B cell (primary cell): ENCODE results near the gene ECE1. TPM values are rescaled to one million over a fixed set of nuclear protein-coding genes. Genes with fewer than 3 reads are reported as not detected.
A peak's percentile ranks its signal among the peaks of the same experiment; 100 is the strongest.

Experiments
- ATAC-seq: fragments of 200-7000 bp; cut with Tn5 transposase; one replicate; pipeline ENCODE4 v1.10.0; 2021; ENCODE audit warnings: low read depth, mild to moderate bottlenecking, moderate number of reproducible peaks, moderate library complexity
- CTCF ChIA-PET: fragments of 350-600 bp; sonication (Branson Sonifier 250); formaldehyde crosslinking; loops from one replicate; lab custom pipeline; 2021; ENCODE audit warnings: antibody characterized with exemption, inconsistent platforms; lab: Charles Lee
- POLR2A ChIA-PET: fragments of 350-600 bp; sonication (Branson Sonifier 250); formaldehyde crosslinking; loops from one replicate; lab custom pipeline; 2021; ENCODE audit warnings: antibody characterized with exemption; lab: Charles Lee
- DNase-seq: peaks from one replicate; pipeline ENCODE4 v3.0.0; 2013
- H2AFZ ChIP-seq: 2 replicates; pipeline ENCODE4 v1.6.1; 2012; ENCODE audit warnings: mild to moderate bottlenecking, low read depth, low read length; ENCODE audit not compliant: insufficient read depth, poor library complexity, severe bottlenecking
- H3K27ac ChIP-seq, 2 donors: 1 replicate in 1 of 2; 2 replicates in 1 of 2; pipeline ENCODE4 v1.5.1; 2012 to 2013; ENCODE audit warnings: low read length in 2 of 2, mild to moderate bottlenecking in 2 of 2, moderate library complexity in 1 of 2
- H3K27me3 ChIP-seq, 4 experiments: fragments of 200-600 bp in 1 of 4; sonication (generic) in 1 of 4; replicated peaks in 1 of 4; 1 replicate in 2 of 4; 2 replicates in 2 of 4; pipeline versions ENCODE4 v1.6.1 to v1.7.0; 2013 to 2016; ENCODE audit warnings: low read length in 3 of 4, mild to moderate bottlenecking in 2 of 4, mixed read lengths in 1 of 4, moderate library complexity in 1 of 4; ENCODE audit not compliant: insufficient read depth in 4 of 4, control insufficient read depth in 3 of 4; ENCODE audit errors: control extremely low read depth in 1 of 4
- H3K36me3 ChIP-seq, 2 experiments: replicated peaks in 1 of 2; 1 replicate in 1 of 2; 2 replicates in 1 of 2; pipeline versions ENCODE4 v1.6.1 to v1.7.1; 2013; ENCODE audit warnings: low read length in 1 of 2; ENCODE audit not compliant: insufficient read depth in 2 of 2, control insufficient read depth in 1 of 2; ENCODE audit errors: control extremely low read depth in 1 of 2, extremely low read depth in 1 of 2
- H3K4me1 ChIP-seq, 2 donors: fragments of 200-600 bp in 1 of 2; sonication (generic) in 1 of 2; 1 replicate in 1 of 2; 2 replicates in 1 of 2; pipeline versions ENCODE4 v1.5.1 to v1.6.1; 2013 to 2017; ENCODE audit warnings: low read length in 2 of 2; ENCODE audit not compliant: control insufficient read depth in 2 of 2, insufficient read depth in 2 of 2
- H3K4me2 ChIP-seq: replicated peaks from 2 replicates; pipeline ENCODE3; 2012; ENCODE audit warnings: mild to moderate bottlenecking, low read depth, low read length; ENCODE audit not compliant: poor library complexity, severe bottlenecking
- H3K4me3 ChIP-seq, 5 experiments: fragments of 200-600 bp in 1 of 5; sonication (generic) in 1 of 5; 1 replicate in 3 of 5; 2 replicates in 2 of 5; pipeline versions ENCODE4 v1.5.1 to v1.7.0; 2011 to 2016; ENCODE audit warnings: low read length in 4 of 5, mild to moderate bottlenecking in 4 of 5, low read depth in 2 of 5, control low read depth in 1 of 5, moderate library complexity in 1 of 5; ENCODE audit not compliant: insufficient read depth in 1 of 5; ENCODE audit errors: control extremely low read depth in 1 of 5, extremely low read depth in 1 of 5
- H3K79me2 ChIP-seq: fragments of 200-600 bp; sonication (generic); one replicate; pipeline ENCODE4 v1.6.0; 2016; ENCODE audit warnings: low read length; ENCODE audit not compliant: control insufficient read depth, insufficient read depth
- H3K9ac ChIP-seq: fragments of 200-600 bp; sonication (generic); 2 replicates; pipeline ENCODE4 v1.6.1; 2017; ENCODE audit warnings: mild to moderate bottlenecking, low read length, moderate library complexity
- H3K9me3 ChIP-seq, 3 donors: one replicate each; pipeline versions ENCODE4 v1.6.1 to v1.7.1; 2013; ENCODE audit warnings: low read length in 2 of 3; ENCODE audit not compliant: control insufficient read depth in 2 of 3, insufficient read depth in 1 of 3; ENCODE audit errors: control extremely low read depth in 1 of 3
- H4K20me1 ChIP-seq: 2 replicates; pipeline ENCODE4 v1.6.0; 2012; ENCODE audit warnings: mild to moderate bottlenecking, low read length; ENCODE audit not compliant: insufficient read depth, control insufficient read depth, poor library complexity, severe bottlenecking
- H3K27ac Mint-ChIP-seq: one replicate; pipeline ENCODE4 v1.8.0; 2021; ENCODE audit warnings: mixed read lengths
- H3K27me3 Mint-ChIP-seq: one replicate; pipeline ENCODE4 v1.8.0; 2021; ENCODE audit warnings: mixed read lengths
- H3K4me1 Mint-ChIP-seq: one replicate; pipeline ENCODE4 v1.8.0; 2021; ENCODE audit warnings: mixed read lengths
- H3K4me3 Mint-ChIP-seq: one replicate; pipeline ENCODE4 v1.8.0; 2021; ENCODE audit warnings: mixed read lengths
- H3K9me3 Mint-ChIP-seq: one replicate; pipeline ENCODE4 v1.8.0; 2022; ENCODE audit warnings: mixed read lengths; ENCODE audit not compliant: insufficient read depth
- EZH2 ChIP-seq: IDR thresholded peaks from 2 replicates; pipeline ENCODE4 v1.6.1; 2012; ENCODE audit warnings: borderline replicate concordance, low read depth, mild to moderate bottlenecking, moderate library complexity, low read length; ENCODE audit not compliant: insufficient read depth, poor library complexity, severe bottlenecking
- WGBS: methylation state at CpG from one replicate; pipeline ENCODE4 v1.1.5; 2013; ENCODE audit warnings: missing lambda C conversion rate; ENCODE audit not compliant: insufficient coverage; 5-methylcytosine and 5-hydroxymethylcytosine counted together
- intact Hi-C: fragments of 100-400 bp; cut with micrococcal nuclease; formaldehyde crosslinking; loops from one replicate; pipeline ENCODE4 v1.10.0; 2022
- polyA plus RNA-seq: library from polyadenylated mRNA; depleted of rRNA; stranded (reverse); fragments of >200 nt; gene quantifications from 2 replicates; pipeline ENCODE4 v1.2.3, GENCODE V29; 2012
- total RNA-seq, 2 donors: library from RNA; stranded (reverse); fragments of 120-200 nt in 1 of 2; gene quantifications; 1 replicate in 1 of 2; 2 replicates in 1 of 2; pipeline versions ENCODE4 v1.2.3 to v1.2.4, GENCODE V29; 2013 to 2022
- TF ChIP-seq, protein P1 (sequence below): fragments of 200-600 bp; IDR thresholded peaks from one replicate; pipeline ENCODE4 v1.8.0; 2022; ENCODE audit warnings: antibody characterized with exemption, mild to moderate bottlenecking

ECE1 gene
- total and polyA plus RNA-seq, 2 donors (not counting 1 experiment from before 2014, with no cell fraction given), result 46.7 to 133 TPM

DNA sequence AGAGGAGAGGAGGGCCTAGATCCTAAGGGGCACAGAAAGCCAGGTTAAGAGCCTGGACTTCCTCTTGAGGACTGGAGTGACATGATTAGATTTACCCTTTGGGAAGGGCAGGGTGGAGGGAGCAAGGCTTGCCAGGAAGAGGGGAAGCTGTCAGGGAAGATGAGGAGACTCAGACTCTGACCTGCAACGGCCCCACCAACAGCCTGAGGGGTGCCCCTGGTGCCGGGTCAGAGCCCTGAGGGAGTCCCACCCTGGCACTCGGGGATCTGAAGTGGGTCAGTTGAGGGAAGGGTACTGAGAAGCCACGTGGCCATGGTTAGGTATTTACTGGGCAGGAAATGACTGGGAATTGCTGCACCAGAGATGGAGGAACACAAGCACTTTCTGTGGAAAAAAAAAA, 9.8 kb downstream of the ECE1 start:
- peak overlapping the region; percentile 7 to 71 for H3K27ac ChIP-seq
- peaks cover 19 to 51% of the 10 kb centered on the region in 2 experiments for H3K36me3 ChIP-seq
- 81% methylated on average over 4 of the region's 4 CpGs for WGBS
- H3K4me3 ChIP-seq, result peak overlapping the region in 2 of 5 experiments; percentile 7 to 51
- DNase-seq, result no peak
- Mint-ChIP-seq H3K27ac (peak overlapping the region; percentile 89), H3K4me1 (peaks cover 41% of the 10 kb centered on the region), H3K9me3 (no peaks in the 10 kb centered on the region), H3K27me3 (no peaks in the 10 kb centered on the region), H3K4me3 (peak overlapping the region; percentile 58)
- H4K20me1 ChIP-seq, result peaks cover 11% of the 10 kb centered on the region
- no peaks in the 10 kb centered on the region for H3K27me3 ChIP-seq
- peak overlapping the region; percentile 61 for H2AFZ ChIP-seq
- no peaks in the 10 kb centered on the region for H3K9me3 ChIP-seq
- ChIA-PET POLR2A (interaction anchor here (1.1 kb wide), 1 partner anchor 11 kb away, joined by 4 read pairs; no protein-coding TSS in a partner anchor), CTCF (interaction anchor here (0.9 to 4.0 kb wide), 5 partner anchors 10 to 88 kb away, joined by 3 to 30 read pairs (median 14); no protein-coding TSS in a partner anchor)
- ATAC-seq, result no peak
- peaks cover 82% of the 10 kb centered on the region for H3K79me2 ChIP-seq
- H3K9ac ChIP-seq, result peak overlapping the region; percentile 53
- peak overlapping the region; percentile 74 for H3K4me2 ChIP-seq
- intact Hi-C loops, result no loop called here
- TF ChIP-seq, protein P1, sequence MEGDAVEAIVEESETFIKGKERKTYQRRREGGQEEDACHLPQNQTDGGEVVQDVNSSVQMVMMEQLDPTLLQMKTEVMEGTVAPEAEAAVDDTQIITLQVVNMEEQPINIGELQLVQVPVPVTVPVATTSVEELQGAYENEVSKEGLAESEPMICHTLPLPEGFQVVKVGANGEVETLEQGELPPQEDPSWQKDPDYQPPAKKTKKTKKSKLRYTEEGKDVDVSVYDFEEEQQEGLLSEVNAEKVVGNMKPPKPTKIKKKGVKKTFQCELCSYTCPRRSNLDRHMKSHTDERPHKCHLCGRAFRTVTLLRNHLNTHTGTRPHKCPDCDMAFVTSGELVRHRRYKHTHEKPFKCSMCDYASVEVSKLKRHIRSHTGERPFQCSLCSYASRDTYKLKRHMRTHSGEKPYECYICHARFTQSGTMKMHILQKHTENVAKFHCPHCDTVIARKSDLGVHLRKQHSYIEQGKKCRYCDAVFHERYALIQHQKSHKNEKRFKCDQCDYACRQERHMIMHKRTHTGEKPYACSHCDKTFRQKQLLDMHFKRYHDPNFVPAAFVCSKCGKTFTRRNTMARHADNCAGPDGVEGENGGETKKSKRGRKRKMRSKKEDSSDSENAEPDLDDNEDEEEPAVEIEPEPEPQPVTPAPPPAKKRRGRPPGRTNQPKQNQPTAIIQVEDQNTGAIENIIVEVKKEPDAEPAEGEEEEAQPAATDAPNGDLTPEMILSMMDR, result no peak
- H3K4me1 ChIP-seq, result peaks cover 28 to 33% of the 10 kb centered on the region in 2 donors

- peak overlapping the region; percentile 61 for H2AFZ ChIP-seq
- ATAC-seq, result peak; percentile 35
- no peaks in the 10 kb centered on the region for H3K9me3 Mint-ChIP-seq
- CTCF ChIA-PET, result interaction anchor here (0.5 to 4.0 kb wide), 9 partner anchors 10 to 88 kb away, joined by 3 to 30 read pairs (median 4); no protein-coding TSS in a partner anchor
- H3K79me2 ChIP-seq, result peaks cover 79% of the 10 kb centered on the region
- H3K9ac ChIP-seq, result peak overlapping the region; percentile 53
- H3K4me1 ChIP-seq, result peaks cover 26 to 28% of the 10 kb centered on the region in 2 donors
- H3K4me3 ChIP-seq, result peak overlapping the region in 2 of 5 experiments; percentile 7 to 51
- peaks cover 10% of the 10 kb centered on the region for H4K20me1 ChIP-seq
- H3K4me2 ChIP-seq, result peak overlapping the region; percentile 74
- H3K9me3 ChIP-seq, result no peaks in the 10 kb centered on the region
- peaks cover 38% of the 10 kb centered on the region for H3K4me1 Mint-ChIP-seq
- H3K27ac Mint-ChIP-seq, result peak overlapping the region; percentile 89
- 18% methylated on average over 5 of the region's 5 CpGs for WGBS
- no peak for DNase-seq
- peak overlapping the region; percentile 58 for H3K4me3 Mint-ChIP-seq
- H3K27ac ChIP-seq, result peak overlapping the region; percentile 7 to 71
- intact Hi-C loops, result no loop called here
- POLR2A ChIA-PET, result interaction anchor here (1.1 kb wide), 1 partner anchor 10 kb away, joined by 4 read pairs; no protein-coding TSS in a partner anchor
- TF ChIP-seq, protein P1, result no peak
- TF ChIP-seq EZH2, result no peak
- no peaks in the 10 kb centered on the region for H3K27me3 Mint-ChIP-seq
- no peaks in the 10 kb centered on the region for H3K27me3 ChIP-seq
- H3K36me3 ChIP-seq, result peaks cover 19 to 51% of the 10 kb centered on the region in 2 experiments
Measured at GRCh38 chr1:21280011-21280471, 10.2 kb downstream of the ECE1 start.
